ENCODE results near the gene FAM219B.
A peak's percentile ranks its signal among the peaks of the same experiment; 100 is the strongest.

Gene FAM219B

GRCh38 chr15:74873756-74874424, 32.8 kb downstream of the FAM219B start:
- Mint-ChIP-seq H3K4me3 (peak overlapping the region; percentile 99), H3K9me3 (no peaks in the 10 kb centered on the region), H3K27ac (peak overlapping the region; percentile 92), H3K36me3 (ENCODE audit: low read depth) (peaks cover 28% of the 10 kb centered on the region), H3K27me3 (ENCODE audit: low read depth) (peaks cover 3% of the 10 kb centered on the region), H3K4me1 (ENCODE audit: low read depth) (peaks cover 38% of the 10 kb centered on the region)
- no peak for DNase-seq (ENCODE audit: low spot score)

- H3K27me3 Mint-ChIP-seq (ENCODE audit: low read depth), result peaks cover 3% of the 10 kb centered on the region
- H3K9me3 Mint-ChIP-seq, result peaks cover 1% of the 10 kb centered on the region
- peak within 1 kb of the TSS; percentile 92 for H3K27ac Mint-ChIP-seq
- H3K4me3 Mint-ChIP-seq, result peak within 1 kb of the TSS; percentile 99
- peaks cover 31% of the 10 kb centered on the region for H3K36me3 Mint-ChIP-seq (ENCODE audit: low read depth)
- DNase-seq (ENCODE audit: low spot score), result peak; percentile 90
- H3K4me1 Mint-ChIP-seq (ENCODE audit: low read depth), result peaks cover 40% of the 10 kb centered on the region
These were observed 33.5 kb downstream of the FAM219B start, which contains the start of gene SCAMP2 for GRCh38 chr15:74873036-74873755. SCAMP2 (minus strand) TSS chr15:74873365; CDS start chr15:74873255, 110 bp downstream.

- peaks cover 36% of the 10 kb centered on the region for H3K36me3 Mint-ChIP-seq (ENCODE audit: low read depth)
- peak overlapping the region; percentile 92 for H3K27ac Mint-ChIP-seq
- H3K4me1 Mint-ChIP-seq (ENCODE audit: low read depth), result peaks cover 46% of the 10 kb centered on the region
- no peak for DNase-seq (ENCODE audit: low spot score)
- peak overlapping the region; percentile 99 for H3K4me3 Mint-ChIP-seq
- H3K27me3 Mint-ChIP-seq (ENCODE audit: low read depth), result peaks cover 3% of the 10 kb centered on the region
- H3K9me3 Mint-ChIP-seq, result peaks cover 6% of the 10 kb centered on the region
These were observed 34.0 kb downstream of the FAM219B start for GRCh38 chr15:74872702-74873035.

- H3K9me3 Mint-ChIP-seq, result peaks cover 7% of the 10 kb centered on the region
- DNase-seq (ENCODE audit: low spot score), result no peak
- H3K27ac Mint-ChIP-seq, result peak overlapping the region; percentile 94
- H3K4me3 Mint-ChIP-seq, result peak overlapping the region; percentile 99
- H3K4me1 Mint-ChIP-seq (ENCODE audit: low read depth), result peaks cover 61% of the 10 kb centered on the region
- H3K36me3 Mint-ChIP-seq (ENCODE audit: low read depth), result peaks cover 50% of the 10 kb centered on the region
- no peaks in the 10 kb centered on the region for H3K27me3 Mint-ChIP-seq (ENCODE audit: low read depth)
These were observed 36.0 kb downstream of the FAM219B start for GRCh38 chr15:74870436-74871215.

- peak; percentile 63 for DNase-seq (ENCODE audit: low spot score)
- Mint-ChIP-seq H3K27me3 (ENCODE audit: low read depth) (no peaks in the 10 kb centered on the region), H3K9me3 (peaks cover 7% of the 10 kb centered on the region), H3K36me3 (ENCODE audit: low read depth) (peaks cover 55% of the 10 kb centered on the region), H3K27ac (peak overlapping the region; percentile 94), H3K4me3 (peak overlapping the region; percentile 99), H3K4me1 (ENCODE audit: low read depth) (peaks cover 64% of the 10 kb centered on the region)
These were observed 36.8 kb downstream of the FAM219B start for GRCh38 chr15:74869726-74870407.

- peaks cover 66% of the 10 kb centered on the region for H3K4me1 Mint-ChIP-seq (ENCODE audit: low read depth)
- peak overlapping the region; percentile 99 for H3K4me3 Mint-ChIP-seq
- DNase-seq (ENCODE audit: low spot score), result no peak
- H3K36me3 Mint-ChIP-seq (ENCODE audit: low read depth), result peaks cover 59% of the 10 kb centered on the region
- H3K9me3 Mint-ChIP-seq, result peaks cover 7% of the 10 kb centered on the region
- H3K27ac Mint-ChIP-seq, result peak overlapping the region; percentile 94
- no peaks in the 10 kb centered on the region for H3K27me3 Mint-ChIP-seq (ENCODE audit: low read depth)
These were observed 37.3 kb downstream of the FAM219B start for GRCh38 chr15:74869372-74869725.

GRCh38 chr15:74868059-74868458, 38.6 kb downstream of the FAM219B start:
- peak overlapping the region; percentile 84 for H3K27ac Mint-ChIP-seq
- peaks cover 7% of the 10 kb centered on the region for H3K9me3 Mint-ChIP-seq
- no peak for DNase-seq (ENCODE audit: low spot score)
- H3K27me3 Mint-ChIP-seq (ENCODE audit: low read depth), result no peaks in the 10 kb centered on the region
- H3K4me3 Mint-ChIP-seq, result peak overlapping the region; percentile 84
- peaks cover 65% of the 10 kb centered on the region for H3K4me1 Mint-ChIP-seq (ENCODE audit: low read depth)
- H3K36me3 Mint-ChIP-seq (ENCODE audit: low read depth), result peaks cover 63% of the 10 kb centered on the region

GRCh38 chr15:74867466-74868038, 39.1 kb downstream of the FAM219B start:
- peak overlapping the region; percentile 84 for H3K4me3 Mint-ChIP-seq
- H3K9me3 Mint-ChIP-seq, result peaks cover 7% of the 10 kb centered on the region
- H3K36me3 Mint-ChIP-seq (ENCODE audit: low read depth), result peaks cover 59% of the 10 kb centered on the region
- H3K27ac Mint-ChIP-seq, result peak overlapping the region; percentile 84
- H3K4me1 Mint-ChIP-seq (ENCODE audit: low read depth), result peaks cover 61% of the 10 kb centered on the region
- no peaks in the 10 kb centered on the region for H3K27me3 Mint-ChIP-seq (ENCODE audit: low read depth)
- no peak for DNase-seq (ENCODE audit: low spot score)

- H3K4me1 Mint-ChIP-seq (ENCODE audit: low read depth), result peaks cover 58% of the 10 kb centered on the region
- no peaks in the 10 kb centered on the region for H3K27me3 Mint-ChIP-seq (ENCODE audit: low read depth)
- H3K4me3 Mint-ChIP-seq, result peak overlapping the region; percentile 60
- H3K36me3 Mint-ChIP-seq (ENCODE audit: low read depth), result peaks cover 55% of the 10 kb centered on the region
- DNase-seq (ENCODE audit: low spot score), result no peak
- H3K27ac Mint-ChIP-seq, result peak overlapping the region; percentile 32
- peaks cover 7% of the 10 kb centered on the region for H3K9me3 Mint-ChIP-seq
These were observed 40.6 kb downstream of the FAM219B start for GRCh38 chr15:74866090-74866489.

- Mint-ChIP-seq H3K27ac (peak overlapping the region; percentile 72), H3K9me3 (peaks cover 7% of the 10 kb centered on the region), H3K4me1 (ENCODE audit: low read depth) (peaks cover 51% of the 10 kb centered on the region), H3K4me3 (peak overlapping the region; percentile 60), H3K36me3 (ENCODE audit: low read depth) (peaks cover 47% of the 10 kb centered on the region), H3K27me3 (ENCODE audit: low read depth) (no peaks in the 10 kb centered on the region)
- DNase-seq (ENCODE audit: low spot score), result no peak
These were observed 41.3 kb downstream of the FAM219B start for GRCh38 chr15:74865316-74865715.

- no peaks in the 10 kb centered on the region for H3K27me3 Mint-ChIP-seq (ENCODE audit: low read depth)
- no peak for DNase-seq (ENCODE audit: low spot score)
- H3K9me3 Mint-ChIP-seq, result peaks cover 7% of the 10 kb centered on the region
- H3K36me3 Mint-ChIP-seq (ENCODE audit: low read depth), result peaks cover 37% of the 10 kb centered on the region
- H3K27ac Mint-ChIP-seq, result peak overlapping the region; percentile 58
- peaks cover 44% of the 10 kb centered on the region for H3K4me1 Mint-ChIP-seq (ENCODE audit: low read depth)
- peak overlapping the region; percentile 18 for H3K4me3 Mint-ChIP-seq
These were observed 42.4 kb downstream of the FAM219B start for GRCh38 chr15:74864296-74864695.

GRCh38 chr15:74863239-74864056, 43.2 kb downstream of the FAM219B start:
- Mint-ChIP-seq H3K4me1 (ENCODE audit: low read depth) (peaks cover 44% of the 10 kb centered on the region), H3K27me3 (ENCODE audit: low read depth) (no peaks in the 10 kb centered on the region), H3K36me3 (ENCODE audit: low read depth) (peaks cover 36% of the 10 kb centered on the region), H3K27ac (peak overlapping the region; percentile 80), H3K9me3 (peaks cover 7% of the 10 kb centered on the region), H3K4me3 (peak overlapping the region; percentile 16)
- DNase-seq (ENCODE audit: low spot score), result no peak

- H3K4me1 Mint-ChIP-seq (ENCODE audit: low read depth), result peaks cover 29% of the 10 kb centered on the region
- no peak for DNase-seq (ENCODE audit: low spot score)
- peaks cover 11% of the 10 kb centered on the region for H3K36me3 Mint-ChIP-seq (ENCODE audit: low read depth)
These were observed 48.3 kb downstream of the FAM219B start for GRCh38 chr15:74858369-74858740.

More at GRCh38 chr15:74858369-74858740, 48.3 kb downstream of the FAM219B start:
- Mint-ChIP-seq H3K4me3 (no peak overlapping the region), H3K9me3 (no peaks in the 10 kb centered on the region), H3K27me3 (ENCODE audit: low read depth) (no peaks in the 10 kb centered on the region), H3K27ac (no peak overlapping the region)

Data from T-helper 2 cell treated with Interferon-gamma antibody and Interleukin-4, amounts not matched to agents 5 μg/mL and 100 μg/mL, for 36 hours (primary cell).